UCSD-AML1 (cell line): ENCODE results near the gene RAB3D.

ENCODE experiments used
- DNase-seq: peaks from one replicate; lab custom pipeline; 2025; ENCODE audit not compliant: unreplicated experiment; lab: John Stamatoyannopoulos, UW

RAB3D gene

GRCh38 chr19:11299946-11300810 is 39.3 kb downstream of the RAB3D start:
- DNase-seq: no peak

GRCh38 chr19:11296264-11296663 is 43.2 kb downstream of the RAB3D start:
- DNase-seq: no peak

- peak; percentile 28 for DNase-seq
Measured at GRCh38 chr19:11295665-11296245, 43.7 kb downstream of the RAB3D start, which contains the start of gene TSPAN16. TSS of gene TSPAN16 (plus strand) at chr19:11296160. CDS start at chr19:11296298, 138 bp downstream.

- DNase-seq: no peak
Measured at GRCh38 chr19:11295180-11295579, 44.3 kb downstream of the RAB3D start.

- DNase-seq: peak; percentile 95
Measured at GRCh38 chr19:11293433-11294389, 45.7 kb downstream of the RAB3D start.

- no peak for DNase-seq
Measured at GRCh38 chr19:11291991-11292390, 47.5 kb downstream of the RAB3D start.

- DNase-seq: no peak
Measured at GRCh38 chr19:11291415-11291814, 48.0 kb downstream of the RAB3D start.

- no peak for DNase-seq
Measured at GRCh38 chr19:11290256-11290655, 49.2 kb downstream of the RAB3D start.

GRCh38 chr19:11288349-11288748 is 51.1 kb downstream of the RAB3D start:
- no peak for DNase-seq

- DNase-seq: no peak
Measured at GRCh38 chr19:11286312-11286974, 53.0 kb downstream of the RAB3D start.

- DNase-seq: no peak
Measured at GRCh38 chr19:11284515-11284914, 54.9 kb downstream of the RAB3D start.

- DNase-seq: no peak
Measured at GRCh38 chr19:11281356-11282049, 58.0 kb downstream of the RAB3D start.

- DNase-seq: peak; percentile 69
Measured at GRCh38 chr19:11279505-11280236, 59.8 kb downstream of the RAB3D start.

GRCh38 chr19:11278670-11279069 is 60.8 kb downstream of the RAB3D start:
- DNase-seq: no peak

- no peak for DNase-seq
Measured at GRCh38 chr19:11274533-11275086, 64.8 kb downstream of the RAB3D start.

GRCh38 chr19:11273989-11274388 is 65.5 kb downstream of the RAB3D start:
- DNase-seq: no peak

- DNase-seq: no peak
Measured at GRCh38 chr19:11273296-11273695, 66.2 kb downstream of the RAB3D start.
